HG03135 (cell line): Measurements from ENCODE around the gene GATA6.
"Not testable (repeated sequence)": the region's sequence is repeated elsewhere in the genome, so short reads cannot be mapped to it uniquely, and the experiment has no call there.

Experiments
- ATAC-seq: cut with Tn5 transposase; IDR thresholded peaks from one replicate; pipeline ENCODE4 v1.9.1; 2021; ENCODE audit warnings: mild to moderate bottlenecking, moderate library complexity; ENCODE audit not compliant: unreplicated experiment

Gene GATA6

GRCh38 chr18:22203536-22204213, 34.3 kb downstream of the GATA6 start:
- no peak for ATAC-seq

DNA sequence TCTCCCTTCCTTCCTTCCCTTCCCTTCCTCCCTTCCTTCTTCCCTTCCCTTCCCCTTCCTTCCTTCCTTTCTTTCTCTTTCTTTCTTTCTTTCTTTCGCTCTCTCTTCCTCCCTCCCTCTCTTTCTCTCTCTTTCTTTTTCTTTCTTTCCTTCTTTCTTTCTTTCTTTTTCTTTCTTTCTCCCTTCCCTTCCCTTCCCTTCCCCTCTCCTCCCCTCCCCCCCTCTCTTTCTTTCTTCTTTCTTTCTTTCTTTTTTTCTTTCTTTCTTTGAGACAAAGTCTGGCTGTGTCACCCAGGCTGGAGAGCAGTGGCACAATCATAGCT, 34.8 kb downstream of the GATA6 start:
- ATAC-seq: no peak

DNA sequence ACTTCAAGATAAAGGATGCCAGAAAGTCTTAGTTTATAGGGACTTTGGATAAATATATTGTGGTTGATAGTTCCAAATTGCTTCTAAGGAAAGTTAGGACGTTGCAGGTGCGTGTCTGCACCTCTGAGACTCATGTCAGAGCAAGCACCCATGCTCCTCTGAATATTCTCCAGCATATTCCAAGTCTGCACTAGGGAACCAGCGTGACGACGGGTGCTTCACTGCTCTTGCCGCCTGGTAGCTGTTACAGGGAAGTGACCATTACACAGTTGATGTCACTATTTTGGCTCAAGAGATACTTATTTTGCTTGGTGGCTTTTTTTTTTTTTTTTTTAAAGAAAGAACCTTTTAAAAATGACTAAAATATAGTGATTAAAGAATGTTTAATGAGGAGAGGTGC, 35.6 kb downstream of the GATA6 start:
- no peak for ATAC-seq

GRCh38 chr18:22207021-22207758, 37.8 kb downstream of the GATA6 start:
- ATAC-seq: no peak

DNA sequence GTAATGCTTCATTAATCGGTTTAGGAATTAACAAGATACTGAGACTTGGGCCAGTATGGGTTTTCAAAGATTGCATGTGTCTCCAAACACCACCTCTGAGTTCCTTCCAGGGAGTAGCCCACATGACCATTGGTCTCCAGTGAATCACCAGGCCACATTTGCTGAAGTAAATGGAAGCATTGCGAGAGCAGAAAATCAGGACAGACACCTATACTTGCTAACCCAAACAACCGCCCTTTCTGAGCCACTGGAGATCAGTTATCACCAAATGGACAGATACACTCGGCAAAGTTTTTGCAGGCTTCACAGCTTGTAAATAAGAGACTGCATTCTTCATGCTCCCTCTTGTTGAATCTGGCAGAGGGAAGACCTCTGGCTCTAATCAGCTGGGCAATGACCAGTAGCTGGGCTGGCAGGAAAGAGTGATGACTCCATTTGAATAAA, 40.9 kb downstream of the GATA6 start:
- no peak for ATAC-seq

GRCh38 chr18:22211657-22212056, 42.3 kb downstream of the GATA6 start:
- no peak for ATAC-seq

GRCh38 chr18:22213333-22213973, 44.1 kb downstream of the GATA6 start:
- no peak for ATAC-seq

- ATAC-seq: no peak
Measured at GRCh38 chr18:22214731-22215528, 45.5 kb downstream of the GATA6 start.

DNA sequence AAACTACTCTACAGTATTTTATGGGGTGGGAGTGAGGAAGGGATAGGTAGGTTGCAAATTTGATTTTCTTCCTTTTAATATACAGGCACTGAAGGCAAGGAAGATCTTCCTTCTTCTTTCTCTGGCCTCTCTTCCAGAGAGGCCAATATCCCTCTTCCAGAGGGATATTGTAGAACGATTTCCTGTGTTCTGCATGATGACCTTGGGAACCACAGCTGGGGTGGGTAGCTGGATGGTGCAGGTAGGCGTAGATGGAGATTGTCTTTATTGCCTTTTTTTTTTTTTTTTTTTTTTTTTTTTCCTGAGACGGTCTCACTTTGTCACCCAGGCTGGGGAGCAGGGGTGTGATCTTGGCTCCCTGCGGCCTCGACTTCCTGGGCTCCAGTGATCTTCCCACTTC, 49.4 kb downstream of the GATA6 start:
- ATAC-seq: no peak

DNA sequence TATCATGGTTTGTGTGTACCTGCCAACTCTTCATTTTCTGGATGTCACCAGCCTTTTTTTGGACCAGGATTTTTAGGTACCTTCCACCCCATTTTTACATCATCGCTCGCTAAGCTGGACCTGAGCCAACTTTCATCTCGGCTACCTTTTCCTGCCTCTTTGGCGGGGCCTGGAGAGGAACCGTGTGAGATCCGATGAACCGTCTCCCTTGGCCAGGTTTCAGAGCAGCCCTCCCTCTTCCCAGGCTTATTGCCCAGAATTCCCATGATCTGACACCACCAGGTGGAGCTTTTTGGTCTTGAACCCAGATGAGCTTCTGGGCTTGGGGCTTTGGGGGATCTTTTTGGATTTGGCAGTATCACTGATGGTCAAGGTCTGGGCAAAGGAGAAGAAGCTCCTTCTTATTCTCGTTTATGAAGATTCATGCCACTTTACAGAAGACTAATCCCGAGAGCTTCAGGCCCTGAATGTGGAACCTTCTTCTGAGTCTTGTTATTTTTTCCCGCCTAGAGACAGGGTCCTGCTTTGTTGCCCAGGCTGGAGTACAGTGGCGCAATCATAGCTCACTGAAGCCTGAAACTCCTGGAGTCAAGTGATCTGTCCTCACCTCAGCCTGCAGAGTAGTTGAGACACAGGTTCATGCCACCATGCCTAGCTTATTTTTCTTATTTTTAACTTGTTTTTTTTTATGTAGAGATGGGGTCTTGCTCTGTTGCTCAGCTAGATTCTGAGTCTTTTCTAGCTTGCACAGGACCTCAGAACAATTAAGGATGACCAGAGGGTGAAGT, 50.4 kb downstream of the GATA6 start:
- no peak for ATAC-seq

DNA sequence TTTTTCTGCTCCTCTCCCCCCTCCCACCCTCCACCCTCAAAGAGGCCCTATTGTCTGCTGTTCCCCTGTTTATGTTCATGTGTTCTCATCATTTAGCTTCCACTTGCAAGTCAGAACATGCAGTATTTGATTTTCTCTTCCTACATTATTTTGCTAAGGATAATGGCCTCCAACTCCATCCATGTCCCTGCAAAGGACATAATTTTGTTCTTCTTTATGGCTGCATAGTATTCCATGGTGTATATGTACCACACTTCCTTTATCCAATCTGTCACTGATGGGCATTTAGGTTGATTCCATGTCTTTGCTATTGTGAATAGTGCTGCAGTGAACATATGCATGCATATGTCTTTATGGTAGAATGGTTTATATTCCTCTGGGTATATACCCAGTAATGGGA, 51.2 kb downstream of the GATA6 start:
- ATAC-seq: not testable (repeated sequence)

DNA sequence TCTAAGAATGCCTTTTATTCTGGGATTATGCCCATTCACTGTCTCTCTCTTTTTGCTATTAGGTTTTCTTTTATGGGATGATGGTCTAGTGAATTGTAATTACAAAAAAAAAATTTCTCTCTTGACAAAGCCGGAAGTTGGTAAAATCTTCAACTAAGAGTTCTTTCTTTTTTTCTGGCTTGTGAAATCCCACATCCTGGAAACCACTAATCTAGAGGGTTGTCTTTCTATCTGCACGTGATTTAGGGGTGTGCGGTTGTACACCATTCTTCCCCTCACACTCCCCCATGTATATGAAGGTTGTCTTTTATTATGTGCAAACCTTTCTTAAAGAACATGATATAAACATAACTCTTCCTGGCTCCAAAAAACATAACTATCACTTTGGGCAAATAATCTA, 52.0 kb downstream of the GATA6 start:
- no peak for ATAC-seq

DNA sequence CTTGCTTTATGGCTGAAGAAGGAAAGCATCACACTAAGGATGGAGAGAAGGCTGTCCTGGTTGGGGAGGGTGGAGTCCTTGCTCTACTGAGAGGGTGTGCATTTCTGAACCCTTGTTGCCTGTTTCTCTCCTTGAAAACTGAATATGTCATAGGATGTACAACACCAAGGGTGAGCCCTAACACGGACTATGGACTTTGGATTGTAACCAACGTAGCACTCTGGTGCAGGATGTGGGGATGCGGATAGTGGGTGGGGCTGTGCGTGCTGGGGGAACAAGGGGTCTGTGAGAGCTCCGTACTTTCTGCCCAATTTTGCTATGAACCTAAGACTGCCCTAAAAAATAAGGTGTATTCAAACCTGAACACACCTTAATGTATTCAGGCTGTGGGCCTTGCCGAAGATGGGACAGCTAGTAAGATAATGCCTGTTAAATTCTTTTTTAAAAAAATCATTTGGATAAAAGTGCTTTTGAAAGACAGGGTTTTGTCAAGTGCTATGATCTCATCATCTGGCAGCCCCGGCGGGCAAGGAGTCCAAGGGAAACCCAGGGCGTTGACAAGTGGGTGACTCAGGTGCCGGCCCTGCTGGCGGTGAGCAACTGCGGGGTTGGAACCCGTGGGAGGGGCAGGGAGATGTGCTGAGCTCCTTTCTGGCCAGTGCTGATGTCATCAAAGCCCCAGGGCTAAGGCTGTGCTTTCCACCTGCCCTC, 54.0 kb downstream of the GATA6 start:
- no peak for ATAC-seq

DNA sequence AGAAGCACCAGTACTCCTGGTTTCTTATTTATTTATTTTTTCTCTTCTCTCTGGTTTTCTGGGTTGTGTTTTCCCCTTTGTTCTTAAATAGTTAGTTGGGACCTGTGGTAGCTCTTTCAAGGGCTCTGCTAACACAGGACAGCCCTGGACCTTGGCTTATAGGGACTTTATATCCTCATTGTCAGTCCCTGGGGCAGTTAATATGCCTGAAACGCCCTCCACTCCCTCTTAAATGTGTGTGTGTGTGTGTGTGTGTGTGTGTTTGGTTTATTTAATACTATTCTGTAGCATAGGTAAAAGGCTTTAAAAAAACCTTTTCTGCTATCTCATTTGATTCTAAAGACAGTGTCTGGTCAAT, 54.6 kb downstream of the GATA6 start:
- no peak for ATAC-seq

DNA sequence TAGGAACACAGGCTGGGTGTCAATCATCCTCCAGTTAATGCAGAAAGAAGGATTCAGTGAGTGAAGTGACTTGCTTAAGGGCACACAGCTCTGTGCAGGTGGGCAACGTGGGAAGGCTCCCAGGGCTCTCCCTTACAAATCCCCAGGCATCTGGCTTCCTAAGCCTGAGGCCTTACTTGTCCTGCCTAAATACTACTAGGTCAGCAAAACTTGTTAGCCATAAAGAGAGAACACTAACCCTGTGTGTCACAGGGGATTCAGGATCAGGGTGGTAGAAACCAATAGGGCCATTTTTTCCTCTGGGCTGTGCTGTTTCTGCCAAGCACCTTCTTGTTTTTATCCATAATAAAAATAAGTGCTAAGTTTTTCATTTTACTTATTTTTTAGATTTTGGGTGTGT, 55.0 kb downstream of the GATA6 start:
- ATAC-seq: no peak

- ATAC-seq: no peak
Measured at GRCh38 chr18:22226801-22227200, 57.4 kb downstream of the GATA6 start.

DNA sequence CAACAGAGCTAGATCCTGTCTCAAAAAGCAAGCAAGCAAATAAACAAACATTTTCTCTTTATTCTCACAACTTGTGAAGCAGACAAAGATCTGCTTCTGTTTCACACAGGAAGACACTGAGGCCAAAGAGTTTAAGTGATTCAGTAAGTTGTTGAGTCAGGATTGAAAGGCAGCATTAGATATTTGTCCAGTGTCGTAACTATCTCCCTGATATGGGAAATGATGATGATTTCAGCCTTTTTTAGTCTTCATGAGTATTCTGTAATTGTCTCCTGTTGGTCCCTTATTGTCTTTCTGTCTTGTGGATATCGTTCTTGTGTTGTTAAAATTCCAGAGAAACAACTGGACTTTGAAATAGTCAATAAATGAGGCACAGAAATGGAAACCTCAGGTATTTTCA, 59.6 kb downstream of the GATA6 start:
- ATAC-seq: no peak

DNA sequence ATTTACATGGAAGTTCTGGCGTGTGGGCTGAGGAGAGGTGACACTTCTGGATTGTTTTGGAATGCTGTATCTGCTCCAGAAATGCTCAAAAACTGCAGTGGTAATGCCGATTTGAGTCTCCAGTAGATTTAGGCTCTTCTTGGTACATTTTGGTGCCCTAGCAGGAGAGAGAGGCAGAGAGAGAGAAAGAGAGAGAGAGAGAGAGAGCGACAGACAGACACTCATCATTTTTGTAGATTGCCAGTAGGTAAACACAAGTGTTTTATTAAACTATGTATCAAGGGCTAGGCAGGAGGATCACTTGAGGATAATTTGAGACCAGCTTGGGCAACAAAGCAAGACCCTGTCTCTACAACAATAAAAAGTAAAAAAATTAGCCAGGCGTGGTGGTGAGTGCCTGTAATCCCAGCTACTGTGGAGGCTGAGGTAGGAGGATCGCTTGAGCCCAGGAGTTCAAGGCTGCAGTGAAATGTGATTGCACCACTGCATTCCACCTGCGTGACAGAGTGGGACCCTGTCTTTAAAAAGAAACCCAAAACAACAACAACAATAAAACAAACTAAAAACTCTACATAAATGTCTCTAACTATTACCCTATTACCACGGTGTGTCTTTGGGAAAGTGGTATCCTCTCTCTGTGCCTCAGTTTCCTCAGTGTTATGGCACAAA, 60.2 kb downstream of the GATA6 start:
- no peak for ATAC-seq

DNA sequence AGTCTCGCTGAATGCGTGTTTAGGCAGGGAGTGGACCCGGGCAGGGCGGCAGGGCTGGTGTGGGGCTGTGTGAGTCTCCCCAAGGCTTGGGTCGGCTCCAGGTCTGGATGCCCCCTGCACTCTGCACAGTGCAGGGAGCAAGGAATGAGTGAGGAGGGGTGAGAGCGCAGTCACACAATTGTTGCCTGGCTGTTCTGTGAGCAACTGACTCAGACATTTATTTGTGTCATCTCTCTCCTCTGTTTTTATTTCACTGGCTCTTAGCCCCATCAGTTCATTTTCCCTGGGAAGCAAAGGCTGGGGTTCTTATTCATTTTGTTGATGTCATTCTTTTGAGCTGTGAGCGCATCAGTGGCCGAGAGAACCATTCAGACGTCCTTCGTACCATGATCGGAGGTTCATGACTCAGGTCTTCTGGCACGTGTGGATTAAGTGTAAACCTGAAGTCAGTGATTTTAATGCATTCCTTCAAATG, 61.1 kb downstream of the GATA6 start:
- ATAC-seq: no peak
